ENCODE measurements around the gene EPHB1.

DNA sequence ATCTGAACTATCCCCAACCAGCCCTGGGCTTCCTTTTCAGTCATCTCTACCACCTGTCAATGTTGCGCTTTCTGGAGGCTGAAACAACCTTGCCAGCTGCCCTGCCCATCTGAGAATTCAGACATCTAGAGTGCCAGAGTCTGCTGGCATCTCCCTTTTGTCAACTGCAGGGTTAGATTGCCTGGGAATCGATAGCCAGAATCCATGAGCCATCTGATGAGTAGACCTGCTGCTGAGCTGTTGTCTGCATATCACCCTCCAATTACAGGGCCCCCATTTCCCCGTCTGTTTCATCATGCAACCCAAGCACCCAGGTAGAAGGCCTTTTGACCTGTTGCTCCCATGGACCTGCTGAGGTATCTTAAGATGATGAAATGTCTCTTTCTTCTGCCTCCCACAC is 280.1 kb downstream of the EPHB1 start:
- TF ChIP-seq CTCF (IDR thresholded peaks at IDR 0.05; ENCODE audit: insufficient read depth, low read length): no peak
- TF ChIP-seq, protein P1, sequence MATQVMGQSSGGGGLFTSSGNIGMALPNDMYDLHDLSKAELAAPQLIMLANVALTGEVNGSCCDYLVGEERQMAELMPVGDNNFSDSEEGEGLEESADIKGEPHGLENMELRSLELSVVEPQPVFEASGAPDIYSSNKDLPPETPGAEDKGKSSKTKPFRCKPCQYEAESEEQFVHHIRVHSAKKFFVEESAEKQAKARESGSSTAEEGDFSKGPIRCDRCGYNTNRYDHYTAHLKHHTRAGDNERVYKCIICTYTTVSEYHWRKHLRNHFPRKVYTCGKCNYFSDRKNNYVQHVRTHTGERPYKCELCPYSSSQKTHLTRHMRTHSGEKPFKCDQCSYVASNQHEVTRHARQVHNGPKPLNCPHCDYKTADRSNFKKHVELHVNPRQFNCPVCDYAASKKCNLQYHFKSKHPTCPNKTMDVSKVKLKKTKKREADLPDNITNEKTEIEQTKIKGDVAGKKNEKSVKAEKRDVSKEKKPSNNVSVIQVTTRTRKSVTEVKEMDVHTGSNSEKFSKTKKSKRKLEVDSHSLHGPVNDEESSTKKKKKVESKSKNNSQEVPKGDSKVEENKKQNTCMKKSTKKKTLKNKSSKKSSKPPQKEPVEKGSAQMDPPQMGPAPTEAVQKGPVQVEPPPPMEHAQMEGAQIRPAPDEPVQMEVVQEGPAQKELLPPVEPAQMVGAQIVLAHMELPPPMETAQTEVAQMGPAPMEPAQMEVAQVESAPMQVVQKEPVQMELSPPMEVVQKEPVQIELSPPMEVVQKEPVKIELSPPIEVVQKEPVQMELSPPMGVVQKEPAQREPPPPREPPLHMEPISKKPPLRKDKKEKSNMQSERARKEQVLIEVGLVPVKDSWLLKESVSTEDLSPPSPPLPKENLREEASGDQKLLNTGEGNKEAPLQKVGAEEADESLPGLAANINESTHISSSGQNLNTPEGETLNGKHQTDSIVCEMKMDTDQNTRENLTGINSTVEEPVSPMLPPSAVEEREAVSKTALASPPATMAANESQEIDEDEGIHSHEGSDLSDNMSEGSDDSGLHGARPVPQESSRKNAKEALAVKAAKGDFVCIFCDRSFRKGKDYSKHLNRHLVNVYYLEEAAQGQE (IDR thresholded peaks at IDR 0.05; ENCODE audit: insufficient replicate concordance, low read depth): no peak
- no peak for TF ChIP-seq GABPA (IDR thresholded peaks at IDR 0.05; ENCODE audit: low read depth)
- TF ChIP-seq SPI1 (IDR thresholded peaks at IDR 0.05; ENCODE audit: borderline replicate concordance, low read depth): no peak
- no peak for TF ChIP-seq POLR2AphosphoS5 (IDR thresholded peaks at IDR 0.05; ENCODE audit: low read depth)
